ENCODE results near the gene PEF1. TPM values are rescaled to one million over a fixed set of nuclear protein-coding genes. Genes with fewer than 3 reads are reported as not detected.

PEF1 gene
- total RNA-seq, 1 experiment from 2014 or later = 40.3 TPM

DNA sequence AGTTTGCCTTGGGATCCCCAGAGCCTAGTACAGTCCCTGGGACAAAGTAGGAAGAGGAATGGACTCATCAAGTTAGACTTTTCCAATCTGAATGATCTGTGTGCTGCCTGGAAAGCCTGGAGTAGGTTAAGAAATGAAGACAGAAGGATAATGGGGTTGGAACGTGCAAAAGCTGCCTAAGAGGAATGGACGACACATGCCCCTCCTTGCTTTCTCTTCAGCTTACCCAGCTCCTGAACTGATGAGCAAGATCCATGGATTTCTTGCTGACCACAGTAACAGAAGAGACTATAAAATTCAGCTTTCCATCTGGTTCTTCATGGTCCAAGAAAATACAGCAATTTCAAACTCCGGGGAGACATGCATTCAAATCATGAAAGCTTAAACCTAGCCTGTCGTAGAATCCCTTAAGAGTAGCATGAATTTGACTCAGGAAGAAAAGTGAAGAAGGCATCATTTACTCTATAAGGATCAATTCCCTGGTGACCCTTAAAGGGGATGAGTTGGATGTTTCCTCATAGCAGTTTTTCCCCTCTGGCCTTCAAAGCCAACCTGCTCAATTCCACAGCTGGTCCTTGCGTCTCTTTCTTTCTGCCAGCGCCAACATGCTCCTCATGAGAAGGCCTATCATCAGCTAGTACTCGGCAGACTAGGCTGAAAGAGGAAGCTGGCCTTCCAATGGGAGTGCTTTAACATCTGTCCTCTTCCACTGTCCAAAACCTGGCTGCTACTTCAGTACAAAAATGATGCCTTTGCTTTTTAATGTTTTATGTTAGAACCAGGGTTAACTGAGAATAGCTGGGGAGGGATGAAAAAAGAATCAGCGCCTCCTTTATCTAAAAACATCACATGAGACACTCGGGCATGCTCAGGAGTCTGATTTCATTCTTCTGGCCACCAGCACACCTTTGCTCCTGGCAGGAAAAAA, 5.7 kb upstream of the PEF1 start:
- no peaks in the 10 kb centered on the region for H3K9me3 Mint-ChIP-seq
- H2AFZ ChIP-seq (ENCODE audit: low read length) = no peak overlapping the region
- no peak overlapping the region for H3K4me2 ChIP-seq (ENCODE audit: insufficient read depth, insufficient read length, low read length)
- no peak overlapping the region for H4K91ac ChIP-seq (ENCODE audit: insufficient read length, low read depth, low read length)
- TF ChIP-seq CTCF (conservative IDR thresholded peaks at IDR 0.05) = no peak
- no peak overlapping the region for H3K27ac Mint-ChIP-seq
- H3K23ac ChIP-seq (ENCODE audit: insufficient read length, low read depth, low read length) = no peak overlapping the region
- no peak overlapping the region for H2BK12ac ChIP-seq (ENCODE audit: insufficient read length, low read depth, low read length)
- no peaks in the 10 kb centered on the region for H3K9me3 ChIP-seq (ENCODE audit: control insufficient read depth, low read depth, low read length)
- H3K18ac ChIP-seq (ENCODE audit: insufficient read length, low read depth, low read length) = no peak overlapping the region
- no peaks in the 10 kb centered on the region for H4K20me1 ChIP-seq (ENCODE audit: control insufficient read depth, insufficient read depth, insufficient read length)
- H3K36me3 Mint-ChIP-seq (ENCODE audit: insufficient read depth in 1 of 3, low read depth in 3 of 3) = no peaks in the 10 kb centered on the region
- no peak overlapping the region for H3K27ac ChIP-seq (ENCODE audit: insufficient read length, low read depth, low read length)
- no peaks in the 10 kb centered on the region for H3K79me2 ChIP-seq (ENCODE audit: insufficient read depth, low read length)
- no peak overlapping the region for H2BK15ac ChIP-seq (ENCODE audit: low read depth, low read length)
- no peak overlapping the region for H3K56ac ChIP-seq (ENCODE audit: insufficient read length, low read depth, low read length)
- no peaks in the 10 kb centered on the region for H3K79me1 ChIP-seq (ENCODE audit: insufficient read depth, low read depth, low read length, poor library complexity, severe bottlenecking)
- H4K5ac ChIP-seq (ENCODE audit: insufficient read length, low read depth, low read length) = no peak overlapping the region
- no peak overlapping the region for H3K14ac ChIP-seq (ENCODE audit: insufficient read depth, low read length)
- H3K4ac ChIP-seq (ENCODE audit: low read depth, low read length) = no peak overlapping the region
- no peak overlapping the region for H2BK20ac ChIP-seq (ENCODE audit: low read depth, low read length, poor library complexity, severe bottlenecking)
- WGBS (ENCODE audit: extremely low coverage, insufficient read length, low lambda C conversion rate) = no CpG with 5 or more reads among the region's 9 CpGs
- H3K23me2 ChIP-seq (ENCODE audit: insufficient read length, low read depth, low read length, poor library complexity, severe bottlenecking) = no peaks in the 10 kb centered on the region
- no peak overlapping the region for H3K4me3 Mint-ChIP-seq
- no peaks in the 10 kb centered on the region for H3K27me3 ChIP-seq (ENCODE audit: insufficient read depth, low read length)
- peaks cover 5% of the 10 kb centered on the region for H3K27me3 Mint-ChIP-seq (ENCODE audit: low read depth)
- H3K4me1 Mint-ChIP-seq = peaks cover 5 to 6% of the 10 kb centered on the region in 2 experiments
- no peaks in the 10 kb centered on the region; the same call in 1 of the 2 replicates for H3K4me1 ChIP-seq (ENCODE audit: insufficient read depth, low read length)
- no peak overlapping the region for H4K8ac ChIP-seq (replicated peaks; ENCODE audit: insufficient read length, low read depth, low read length)
- no peak overlapping the region for H3K9ac ChIP-seq (ENCODE audit: extremely low read depth, insufficient read length, low read length)
- no peak for DNase-seq
- H3T11ph ChIP-seq (ENCODE audit: low read length) = no peak overlapping the region
- H2AK5ac ChIP-seq (ENCODE audit: insufficient read length, low read length) = no peak overlapping the region
- H2BK120ac ChIP-seq (ENCODE audit: low read depth, low read length, poor library complexity, severe bottlenecking) = no peak overlapping the region
- H2BK5ac ChIP-seq (ENCODE audit: insufficient read length, low read length) = no peak overlapping the region
